ENCODE data around the gene PDLIM4. TPM values are rescaled to one million over a fixed set of nuclear protein-coding genes. Genes with fewer than 3 reads are reported as not detected.

Gene PDLIM4
- total RNA-seq, 2 experiments from 2014 or later: not detected

DNA sequence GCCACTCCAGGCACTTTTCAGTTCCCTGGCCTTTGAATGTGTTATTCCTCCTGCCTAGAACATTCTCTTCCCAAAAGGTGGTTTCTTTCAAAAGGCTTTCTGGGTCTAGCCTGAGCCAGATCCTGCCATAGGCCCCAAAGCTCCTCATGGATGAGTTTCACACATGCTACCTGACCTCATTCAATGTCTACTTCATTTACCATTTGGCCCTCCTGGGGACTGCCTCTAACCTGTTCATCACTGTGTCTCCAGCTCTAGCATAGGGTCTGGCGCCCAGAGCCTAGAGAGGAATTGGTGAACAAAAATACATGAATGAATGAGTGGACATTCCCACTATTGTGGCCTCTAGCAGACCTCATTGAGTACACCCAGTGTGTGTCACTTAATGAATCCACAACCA lies 24.4 kb upstream of the PDLIM4 start:
- Histone ChIP-seq H3K4me2 (ENCODE audit: low read length) (no peak overlapping the region), H3K36me3 (ENCODE audit: insufficient read depth, low read length) (no peaks in the 10 kb centered on the region), H3K4me3 (ENCODE audit: low read depth, low read length, poor library complexity, severe bottlenecking) (no peak overlapping the region), H3K27ac (ENCODE audit: low read depth, low read length, poor library complexity, severe bottlenecking) (no peak overlapping the region), H4K20me1 (ENCODE audit: insufficient read depth, low read length) (no peaks in the 10 kb centered on the region), H3K9me2 (ENCODE audit: insufficient read depth, low read length) (no peaks in the 10 kb centered on the region), H3K4me1 (ENCODE audit: insufficient read depth, low read length, poor library complexity, severe bottlenecking) (peaks cover 36% of the 10 kb centered on the region), H2AFZ (ENCODE audit: low read length) (no peak overlapping the region), H3K9me3 (ENCODE audit: low read length) (no peaks in the 10 kb centered on the region), H3K79me2 (ENCODE audit: insufficient read depth, low read depth, low read length) (no peaks in the 10 kb centered on the region)
- ChIA-PET POLR2A (no interaction called here), CTCF (ENCODE audit: unreplicated experiment) (no interaction called here)
- intact Hi-C loops (cut with micrococcal nuclease; ENCODE audit: unreplicated experiment): no loop called here
- TF ChIP-seq, protein P1, sequence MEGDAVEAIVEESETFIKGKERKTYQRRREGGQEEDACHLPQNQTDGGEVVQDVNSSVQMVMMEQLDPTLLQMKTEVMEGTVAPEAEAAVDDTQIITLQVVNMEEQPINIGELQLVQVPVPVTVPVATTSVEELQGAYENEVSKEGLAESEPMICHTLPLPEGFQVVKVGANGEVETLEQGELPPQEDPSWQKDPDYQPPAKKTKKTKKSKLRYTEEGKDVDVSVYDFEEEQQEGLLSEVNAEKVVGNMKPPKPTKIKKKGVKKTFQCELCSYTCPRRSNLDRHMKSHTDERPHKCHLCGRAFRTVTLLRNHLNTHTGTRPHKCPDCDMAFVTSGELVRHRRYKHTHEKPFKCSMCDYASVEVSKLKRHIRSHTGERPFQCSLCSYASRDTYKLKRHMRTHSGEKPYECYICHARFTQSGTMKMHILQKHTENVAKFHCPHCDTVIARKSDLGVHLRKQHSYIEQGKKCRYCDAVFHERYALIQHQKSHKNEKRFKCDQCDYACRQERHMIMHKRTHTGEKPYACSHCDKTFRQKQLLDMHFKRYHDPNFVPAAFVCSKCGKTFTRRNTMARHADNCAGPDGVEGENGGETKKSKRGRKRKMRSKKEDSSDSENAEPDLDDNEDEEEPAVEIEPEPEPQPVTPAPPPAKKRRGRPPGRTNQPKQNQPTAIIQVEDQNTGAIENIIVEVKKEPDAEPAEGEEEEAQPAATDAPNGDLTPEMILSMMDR (conservative IDR thresholded peaks at IDR 0.05; ENCODE audit: low read length): no peak
- TF ChIP-seq EZH2phosphoT487 (IDR thresholded peaks at IDR 0.05; ENCODE audit: borderline replicate concordance, low read depth, low read length): no peak
- DNase-seq (ENCODE audit: low spot score): no peak
- BruUV-seq (replicated peaks): no TSS peak

DNA sequence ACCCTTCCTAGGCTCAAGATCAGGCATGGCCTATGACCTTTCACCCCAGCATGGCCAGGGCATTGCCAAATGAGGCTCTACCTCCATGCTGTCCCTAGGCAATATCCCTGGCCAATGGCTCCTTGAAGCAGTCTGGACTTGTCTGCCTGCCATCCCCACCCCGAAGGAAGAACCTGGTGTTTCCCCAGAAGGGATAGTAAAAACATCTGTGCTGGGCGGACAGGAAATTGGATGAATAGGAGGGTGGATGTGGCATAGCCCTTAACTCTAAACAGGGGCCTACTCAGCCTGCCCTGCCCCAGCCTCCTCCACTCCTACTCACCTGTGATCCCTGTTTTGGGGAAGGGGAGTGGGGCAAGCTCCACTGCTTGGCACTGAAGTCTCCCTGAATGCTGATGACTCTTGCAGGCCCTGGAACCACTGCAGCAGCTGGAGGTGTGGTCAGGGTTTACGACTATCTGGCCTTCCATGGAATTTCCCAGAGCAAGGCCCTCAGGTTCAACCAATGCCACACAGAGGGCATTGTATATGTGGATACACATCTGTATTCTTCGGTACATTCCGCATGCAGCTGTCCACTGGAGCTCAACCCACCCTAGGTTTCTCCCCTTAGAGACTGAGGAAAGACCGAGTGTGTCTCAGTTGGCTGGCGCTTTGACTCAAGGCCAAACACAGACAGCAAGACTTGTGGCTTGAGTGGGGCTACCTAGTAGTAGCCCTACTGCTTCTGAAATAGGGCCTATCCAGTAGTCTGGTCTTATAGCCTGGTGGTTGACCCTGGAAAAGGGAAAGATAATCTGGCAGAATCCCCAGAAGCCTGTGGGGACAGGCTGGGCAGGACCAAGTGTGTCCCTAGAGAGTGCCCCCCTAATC lies 23.4 kb upstream of the PDLIM4 start:
- Histone ChIP-seq H3K36me3 (ENCODE audit: insufficient read depth, low read length) (no peaks in the 10 kb centered on the region), H4K20me1 (ENCODE audit: insufficient read depth, low read length) (no peaks in the 10 kb centered on the region), H3K9me2 (ENCODE audit: insufficient read depth, low read length) (no peaks in the 10 kb centered on the region), H3K27ac (ENCODE audit: low read depth, low read length, poor library complexity, severe bottlenecking) (no peak overlapping the region), H3K79me2 (ENCODE audit: insufficient read depth, low read depth, low read length) (no peaks in the 10 kb centered on the region), H3K9me3 (ENCODE audit: low read length) (no peaks in the 10 kb centered on the region), H3K4me1 (ENCODE audit: insufficient read depth, low read length, poor library complexity, severe bottlenecking) (peaks cover 42% of the 10 kb centered on the region), H3K4me3 (ENCODE audit: low read depth, low read length, poor library complexity, severe bottlenecking) (no peak overlapping the region), H3K4me2 (ENCODE audit: low read length) (no peak overlapping the region), H2AFZ (ENCODE audit: low read length) (no peak overlapping the region)
- no peak for TF ChIP-seq EZH2phosphoT487 (IDR thresholded peaks at IDR 0.05; ENCODE audit: borderline replicate concordance, low read depth, low read length)
- TF ChIP-seq, protein P1 (conservative IDR thresholded peaks at IDR 0.05; ENCODE audit: low read length): no peak
- no peak for DNase-seq (ENCODE audit: low spot score)
- CTCF ChIA-PET (ENCODE audit: unreplicated experiment): no interaction called here
- intact Hi-C loops (cut with micrococcal nuclease; ENCODE audit: unreplicated experiment): no loop called here
- BruUV-seq (replicated peaks): no TSS peak
- POLR2A ChIA-PET: interaction anchor here (0.6 to 1.7 kb wide), 2 partner anchors 18 to 44 kb away, joined by 3 to 4 read pairs; no protein-coding TSS in a partner anchor

DNA sequence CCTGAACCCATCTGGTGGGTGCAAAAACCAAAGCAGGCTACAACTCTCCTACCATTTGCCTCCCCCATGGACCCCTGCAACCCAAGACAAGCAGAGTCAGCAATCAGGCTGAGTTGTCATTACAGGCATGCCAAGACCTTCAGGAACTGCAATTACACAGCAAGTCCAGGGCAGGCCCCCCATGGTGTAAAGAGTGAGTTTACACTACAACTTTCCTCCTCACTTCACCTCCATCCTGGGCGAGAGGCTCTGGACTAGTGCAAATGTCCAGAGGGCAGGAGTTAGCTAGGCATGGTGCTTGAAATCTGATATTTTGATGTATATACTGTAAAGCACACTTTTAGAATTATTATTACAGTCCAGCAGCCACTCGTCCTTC lies 22.8 kb upstream of the PDLIM4 start:
- DNase-seq (ENCODE audit: low spot score): no peak
- H3K9me2 ChIP-seq (ENCODE audit: insufficient read depth, low read length): no peaks in the 10 kb centered on the region
- POLR2A ChIA-PET: interaction anchor here (0.6 to 1.7 kb wide), 5 partner anchors 17 to 130 kb away, joined by 3 to 7 read pairs (median 4); no protein-coding TSS in a partner anchor
- H3K4me1 ChIP-seq (ENCODE audit: insufficient read depth, low read length, poor library complexity, severe bottlenecking): peaks cover 35% of the 10 kb centered on the region
- CTCF ChIA-PET (ENCODE audit: unreplicated experiment): no interaction called here
- no peak overlapping the region for H3K27ac ChIP-seq (ENCODE audit: low read depth, low read length, poor library complexity, severe bottlenecking)
- TF ChIP-seq, protein P1 (conservative IDR thresholded peaks at IDR 0.05; ENCODE audit: low read length): no peak
- no peak for TF ChIP-seq EZH2phosphoT487 (IDR thresholded peaks at IDR 0.05; ENCODE audit: borderline replicate concordance, low read depth, low read length)
- no peaks in the 10 kb centered on the region for H3K36me3 ChIP-seq (ENCODE audit: insufficient read depth, low read length)
- H3K79me2 ChIP-seq (ENCODE audit: insufficient read depth, low read depth, low read length): no peaks in the 10 kb centered on the region
- no peaks in the 10 kb centered on the region for H3K9me3 ChIP-seq (ENCODE audit: low read length)
- H3K4me3 ChIP-seq (ENCODE audit: low read depth, low read length, poor library complexity, severe bottlenecking): no peak overlapping the region
- H2AFZ ChIP-seq (ENCODE audit: low read length): no peak overlapping the region
- H3K4me2 ChIP-seq (ENCODE audit: low read length): no peak overlapping the region
- intact Hi-C loops (cut with micrococcal nuclease; ENCODE audit: unreplicated experiment): loop anchor here (5.0 kb wide), 1 partner anchor 42 kb away; no protein-coding TSS in a partner anchor
- BruUV-seq (replicated peaks): no TSS peak
- no peaks in the 10 kb centered on the region for H4K20me1 ChIP-seq (ENCODE audit: insufficient read depth, low read length)

All from OCI-LY7 (cell line).